Measurements from ENCODE around the gene UBXN6.

Gene UBXN6

DNA sequence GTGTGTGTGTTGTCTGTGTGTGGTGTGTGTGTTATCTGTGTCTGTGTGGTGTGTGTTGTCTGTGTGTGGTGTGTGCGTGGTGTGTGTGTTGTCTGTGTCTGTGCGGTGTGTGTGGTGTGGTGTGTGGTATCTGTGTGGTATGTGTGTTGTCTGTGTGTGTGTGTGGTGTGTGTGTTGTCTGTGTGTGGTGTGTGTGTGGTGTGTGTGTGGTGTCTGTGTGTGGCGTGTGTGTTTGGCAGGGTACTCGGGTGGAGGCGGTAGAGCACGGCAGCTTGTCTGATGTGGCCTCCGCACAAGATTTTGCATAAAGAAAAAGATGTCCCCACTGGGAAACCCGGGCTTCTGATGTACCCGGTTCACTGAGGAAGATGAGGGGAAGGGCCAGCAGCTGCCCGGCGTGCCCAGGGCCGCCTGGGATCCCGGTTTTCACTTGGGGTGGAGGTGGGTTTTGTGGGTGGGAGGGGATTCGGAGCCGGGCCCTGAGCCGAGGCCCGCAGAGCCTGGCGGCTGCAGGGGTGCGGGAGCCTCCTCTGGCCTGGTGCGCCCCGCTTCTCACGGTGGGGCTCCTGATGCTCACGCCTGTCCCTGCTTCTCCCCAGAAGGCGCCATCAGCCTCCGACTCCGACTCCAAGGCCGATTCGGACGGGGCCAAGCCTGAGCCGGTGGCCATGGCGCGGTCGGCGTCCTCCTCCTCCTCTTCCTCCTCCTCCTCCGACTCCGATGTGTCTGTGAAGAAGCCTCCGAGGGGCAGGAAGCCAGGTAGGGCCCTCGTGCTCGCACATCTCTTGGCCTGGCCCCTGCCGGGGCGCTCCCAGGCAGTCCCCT is 35.7 kb upstream of the UBXN6 start:
- no peak for DNase-seq

DNA sequence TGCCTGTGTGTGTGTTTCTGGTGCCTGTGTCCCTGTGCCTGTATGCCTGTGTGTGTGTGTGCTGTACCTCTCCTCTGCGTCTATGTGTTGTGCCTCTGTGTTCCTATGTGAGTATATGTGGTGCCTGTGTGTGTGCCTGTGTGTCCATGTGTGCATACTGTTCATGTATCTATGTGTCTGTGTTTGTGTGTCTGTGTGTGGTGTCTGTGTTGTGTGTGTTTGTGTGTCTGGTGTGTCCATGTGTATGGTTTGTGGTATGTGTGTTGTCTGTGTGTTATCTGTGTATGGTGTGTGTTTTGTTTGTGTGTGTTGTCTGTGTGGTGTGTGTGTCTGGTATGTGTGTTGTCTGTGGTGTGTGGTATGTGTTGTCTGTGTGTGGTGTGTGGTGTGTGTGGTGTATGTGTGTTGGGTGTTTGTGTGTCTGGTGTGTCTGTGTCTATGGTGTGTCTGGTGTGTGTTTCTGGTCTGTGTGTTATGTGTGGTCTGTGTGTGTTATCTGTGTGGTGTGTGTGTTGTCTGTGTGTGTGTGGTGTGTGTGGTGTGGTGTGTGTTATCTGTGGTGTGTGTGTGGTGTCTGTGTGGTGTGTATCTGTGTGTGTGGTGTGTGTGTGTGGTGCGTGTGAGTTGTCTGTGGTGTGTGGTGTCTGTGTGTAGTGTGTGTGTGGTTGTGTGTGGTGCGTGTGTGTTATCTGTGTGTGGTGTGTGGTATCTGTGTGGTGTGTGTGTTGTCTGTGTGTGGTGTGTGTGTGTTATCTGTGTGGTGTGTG is 34.9 kb upstream of the UBXN6 start:
- no peak for DNase-seq

DNA sequence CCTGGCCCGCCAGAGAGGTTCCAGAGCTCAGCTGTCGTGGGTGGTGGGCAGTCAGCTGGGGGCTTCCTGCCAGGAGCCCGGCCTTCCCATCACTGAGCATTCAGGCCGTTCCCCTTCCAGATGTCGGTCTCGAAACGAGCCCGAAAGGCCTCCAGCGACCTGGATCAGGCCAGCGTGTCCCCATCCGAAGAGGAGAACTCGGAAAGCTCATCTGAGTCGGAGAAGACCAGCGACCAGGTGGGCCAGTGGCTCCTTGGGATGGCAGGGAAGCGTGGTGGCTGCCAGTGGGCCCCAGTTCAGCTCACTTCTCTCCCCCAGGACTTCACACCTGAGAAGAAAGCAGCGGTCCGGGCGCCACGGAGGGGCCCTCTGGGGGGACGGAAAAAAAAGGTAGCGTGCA is 33.9 kb upstream of the UBXN6 start:
- no peak for DNase-seq

DNA sequence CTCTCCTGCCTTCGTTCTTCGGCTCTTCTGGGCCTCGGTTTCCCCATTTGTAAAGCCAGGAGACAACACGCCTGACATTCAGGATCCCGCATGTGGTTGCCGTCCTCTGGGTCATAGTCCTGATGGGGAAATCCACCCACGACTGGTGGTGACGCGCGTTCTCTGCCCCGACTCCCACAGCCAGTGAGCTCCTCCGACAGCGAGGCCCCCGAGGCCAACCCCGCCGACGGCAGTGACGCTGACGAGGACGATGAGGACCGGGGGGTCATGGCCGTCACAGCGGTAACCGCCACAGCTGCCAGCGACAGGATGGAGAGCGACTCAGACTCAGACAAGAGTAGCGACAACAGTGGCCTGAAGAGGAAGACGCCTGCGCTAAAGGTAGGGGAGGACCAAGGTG is 30.9 kb upstream of the UBXN6 start:
- no peak for DNase-seq

DNA sequence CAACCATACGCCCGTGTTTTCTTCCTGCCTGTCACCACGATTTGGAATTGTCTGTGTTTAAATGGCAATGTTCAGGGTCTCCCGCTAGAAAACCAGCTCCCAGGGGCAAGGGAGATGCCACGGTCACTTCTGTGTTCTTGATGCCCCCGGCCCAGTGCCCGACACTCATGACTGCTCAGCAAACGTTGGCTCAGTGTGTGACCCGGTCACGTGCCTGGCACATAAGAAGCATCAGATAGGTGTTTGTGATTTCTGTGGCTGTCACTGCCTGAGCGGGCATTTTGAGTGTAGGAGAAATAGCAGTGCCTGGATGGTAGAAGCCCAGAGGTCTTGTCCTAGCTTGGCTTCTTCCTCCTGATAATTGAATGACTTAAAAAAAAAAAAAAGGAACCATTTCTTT is 30.0 kb upstream of the UBXN6 start:
- DNase-seq = no peak

DNA sequence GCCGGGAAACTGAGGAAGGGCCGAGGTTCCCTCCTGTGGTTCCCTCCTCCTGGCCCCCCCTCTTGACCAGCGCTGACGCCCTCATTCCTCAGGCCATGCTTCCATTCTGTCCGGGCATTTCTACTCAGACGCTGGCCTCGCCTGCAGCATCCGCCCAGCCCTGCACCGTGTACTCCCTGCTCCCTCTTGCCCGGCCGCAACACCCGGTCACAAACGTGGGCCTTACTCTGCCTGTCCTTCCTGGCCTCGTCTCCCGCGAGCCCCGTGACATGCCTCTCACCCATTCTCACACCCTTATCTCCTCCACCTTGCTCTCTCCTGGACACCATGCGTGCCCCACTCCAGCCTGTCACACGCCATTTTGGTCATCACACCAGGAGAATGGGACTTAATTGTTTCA is 25.8 kb upstream of the UBXN6 start:
- no peak for DNase-seq

DNA sequence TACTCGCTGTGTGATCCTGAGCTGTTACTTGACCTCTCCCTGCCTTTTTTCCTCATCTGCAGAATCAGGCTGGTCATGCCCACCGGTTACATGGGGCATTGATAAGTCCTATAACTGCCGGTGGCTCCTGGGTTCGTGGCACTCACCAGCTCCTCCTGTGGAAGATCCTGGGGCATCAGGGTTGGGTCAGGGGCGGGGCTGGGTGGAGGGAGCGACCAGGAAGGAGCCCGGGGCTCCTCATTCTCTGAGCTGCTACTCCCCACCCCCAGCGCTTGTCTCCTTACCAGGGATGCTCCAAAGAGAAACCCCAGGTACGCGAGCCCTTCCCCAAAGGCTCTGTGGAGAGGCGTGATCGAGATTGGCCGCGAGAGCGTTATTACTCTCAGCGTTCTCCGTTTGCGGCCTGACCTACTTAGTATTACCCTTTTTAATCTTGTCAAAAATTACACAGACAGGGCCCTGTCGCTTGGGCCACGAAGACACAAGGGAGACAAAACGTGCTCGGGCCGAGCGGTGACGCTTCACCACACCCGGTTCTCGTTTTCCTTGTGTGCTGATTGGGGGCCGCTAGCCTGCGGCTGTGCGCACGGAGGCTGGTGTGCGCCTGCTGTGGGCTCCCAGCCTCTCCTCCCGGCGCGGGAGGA is 25.2 kb upstream of the UBXN6 start:
- no peak for DNase-seq

DNA sequence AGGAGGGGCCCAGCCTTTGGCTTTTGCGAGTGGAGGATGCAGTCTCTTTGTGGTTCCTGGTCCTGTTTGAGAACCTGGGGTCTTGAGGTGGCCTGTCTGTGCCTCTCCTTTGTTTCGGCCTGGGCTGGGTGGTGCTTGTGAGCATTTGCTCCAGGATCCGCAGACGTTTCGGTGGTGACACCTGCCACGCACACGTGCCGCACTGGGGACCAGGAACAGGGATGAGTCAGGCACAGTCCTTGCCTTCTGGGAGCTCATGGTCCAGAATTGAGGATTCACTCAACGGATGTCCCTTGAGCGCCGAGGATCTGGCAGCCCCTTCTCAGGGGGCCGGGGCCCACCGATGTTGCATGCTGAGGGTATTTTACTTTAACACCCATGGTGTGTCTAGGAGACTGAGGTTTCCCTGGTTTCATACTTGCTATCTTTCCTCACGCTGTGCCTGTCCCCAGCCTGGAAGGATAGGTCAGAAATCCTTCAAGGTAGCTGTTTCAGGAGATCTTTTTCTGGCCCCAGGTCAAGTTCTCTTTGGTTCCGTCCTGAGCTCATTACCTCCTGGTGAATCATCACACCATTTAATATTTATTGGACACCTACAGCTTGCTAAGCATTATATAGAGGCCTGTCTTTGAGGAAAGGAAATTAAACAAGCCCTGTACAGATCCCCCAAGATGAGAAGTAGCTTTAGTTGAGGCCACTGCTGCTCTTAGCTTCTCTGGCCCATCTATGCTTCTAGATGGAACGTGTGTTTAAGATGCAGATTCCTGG is 19.6 kb upstream of the UBXN6 start:
- no peak for DNase-seq

DNA sequence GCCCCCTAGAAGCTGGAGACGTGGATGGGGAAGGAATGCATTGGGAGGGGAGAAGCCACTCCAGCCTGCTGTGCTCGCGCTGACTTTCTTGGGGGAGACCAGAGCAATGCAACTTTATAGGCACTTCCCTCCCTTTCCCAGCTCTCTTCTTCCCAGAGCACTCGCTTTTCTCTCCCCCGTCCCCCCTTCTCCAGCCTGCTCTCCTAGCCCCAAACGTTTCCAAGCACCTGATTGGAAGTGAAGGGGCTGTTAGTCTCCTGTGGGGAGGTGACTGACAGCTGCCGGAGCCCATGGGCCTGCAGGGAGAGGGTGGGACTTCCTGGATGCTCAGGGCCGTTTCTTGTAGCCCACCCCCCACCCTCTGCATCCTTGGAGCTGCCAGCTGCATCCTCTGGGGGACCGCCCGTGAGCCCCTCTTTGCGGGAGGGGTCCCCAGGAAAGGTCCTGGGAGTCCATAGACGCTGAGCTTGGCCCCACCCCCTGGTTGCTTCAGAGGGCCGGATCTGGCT is 17.0 kb upstream of the UBXN6 start:
- peak; percentile 43 for DNase-seq

DNA sequence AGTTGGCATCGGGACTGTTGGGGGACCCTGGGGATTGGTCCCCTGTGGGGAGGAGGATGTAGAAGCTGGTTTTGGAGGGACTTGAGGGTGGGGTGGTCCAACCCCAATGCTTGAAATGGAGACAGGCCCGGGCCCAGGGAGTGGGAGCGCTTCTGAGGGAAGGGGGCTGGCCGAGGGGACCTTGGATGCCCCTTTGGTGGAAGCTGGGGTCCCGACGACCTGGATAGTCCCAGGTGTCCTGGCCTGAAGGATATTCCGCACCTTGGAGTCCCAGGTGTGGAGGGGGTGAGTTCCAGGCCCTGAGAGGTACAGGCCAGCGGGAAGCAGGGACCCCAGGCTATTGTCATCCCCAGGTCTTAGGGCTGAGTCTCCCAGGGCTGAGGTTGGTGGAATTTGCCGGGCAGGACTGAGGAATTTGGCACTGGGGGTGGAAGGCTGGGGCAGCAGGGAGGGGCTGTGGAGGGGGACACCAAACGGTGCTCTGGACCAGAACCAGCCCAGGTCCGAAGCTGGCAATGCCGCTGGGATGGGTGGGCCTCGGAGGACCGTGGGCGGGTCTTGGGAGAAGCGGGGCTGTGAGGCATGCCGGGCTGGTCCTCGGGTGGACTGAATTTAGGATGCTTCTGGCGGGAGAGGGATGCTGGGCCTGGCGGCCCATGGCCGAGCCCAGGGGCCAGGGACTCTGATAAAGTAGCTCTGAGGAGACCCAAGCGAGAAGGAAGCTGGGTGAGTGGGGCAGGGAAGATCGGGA is 16.3 kb upstream of the UBXN6 start:
- no peak for DNase-seq

DNA sequence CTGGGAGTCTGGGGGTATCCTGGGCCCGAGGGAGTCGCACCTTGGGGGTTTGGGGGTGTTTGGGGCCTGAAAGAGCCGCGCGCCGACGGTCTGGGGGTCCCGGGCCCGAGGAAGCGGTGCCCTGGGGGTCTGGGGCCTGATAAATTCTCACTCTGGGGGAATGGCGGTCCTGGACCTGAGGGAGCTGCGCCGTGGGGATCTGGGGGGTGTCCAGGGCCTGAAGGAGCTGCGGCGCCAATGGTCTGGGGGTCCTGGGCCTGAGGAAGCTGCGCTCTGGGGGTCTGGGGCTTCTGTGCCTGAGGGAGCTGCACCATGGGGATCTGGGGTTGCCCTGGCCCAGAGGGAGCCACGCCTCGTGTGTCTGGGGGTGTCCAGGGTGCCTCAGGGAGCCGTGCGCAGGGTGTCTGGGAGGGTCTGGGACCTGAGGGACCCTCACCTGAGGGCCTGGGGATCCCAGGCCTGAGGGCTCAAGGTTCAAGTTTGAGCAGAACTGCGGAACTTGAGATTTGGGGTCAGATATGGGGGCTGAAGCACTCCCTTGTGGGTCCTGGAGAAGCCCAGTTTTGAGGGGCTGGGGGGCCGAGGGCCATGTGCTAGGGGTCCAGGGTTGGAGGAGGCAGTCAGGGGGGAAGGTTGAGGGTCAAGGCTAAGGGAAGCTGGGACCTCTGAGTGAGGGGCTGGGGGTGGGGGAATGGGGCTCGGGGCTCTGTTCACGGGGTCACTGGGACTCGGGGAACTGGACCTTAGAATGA is 15.6 kb upstream of the UBXN6 start:
- no peak for DNase-seq

DNA sequence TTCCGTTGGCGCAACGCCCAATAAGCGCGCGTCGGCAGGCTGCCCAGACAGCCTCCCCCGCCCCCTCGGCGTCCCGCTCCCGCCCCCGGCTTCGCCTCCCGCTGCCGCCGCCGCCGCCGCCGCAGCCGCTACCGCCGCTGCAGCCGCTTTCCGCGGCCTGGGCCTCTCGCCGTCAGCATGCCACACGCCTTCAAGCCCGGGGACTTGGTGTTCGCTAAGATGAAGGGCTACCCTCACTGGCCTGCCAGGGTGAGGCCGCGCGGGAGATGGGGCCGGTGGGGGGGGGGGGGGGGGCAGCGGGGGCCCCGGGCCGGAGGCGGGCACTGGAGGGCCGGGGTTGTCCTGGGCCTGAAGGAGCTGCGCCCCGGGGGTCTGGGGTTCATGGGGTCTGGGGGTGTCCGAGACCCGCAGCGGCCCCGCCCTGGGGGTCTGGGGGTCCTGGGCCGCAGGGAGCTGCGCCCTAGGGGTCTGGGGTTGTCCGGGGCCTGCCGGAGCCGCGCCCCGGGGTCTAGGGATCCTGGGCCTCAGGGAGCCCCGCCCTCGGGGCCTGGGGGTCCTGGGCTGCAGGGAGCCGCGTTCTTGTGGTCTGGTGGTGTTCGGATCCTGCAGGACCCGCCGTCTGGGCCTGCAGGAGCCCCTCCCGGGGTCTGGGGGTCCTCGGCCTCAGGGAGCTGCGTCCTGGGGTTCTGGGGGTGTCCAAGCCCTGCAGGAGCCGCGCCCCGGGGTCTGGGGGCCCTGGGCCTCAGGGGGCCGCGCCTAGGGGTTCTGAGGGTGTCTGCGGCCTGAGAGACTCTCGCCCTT is 14.8 kb upstream of the UBXN6 start, which contains the start of gene HDGFL2:
Gene HDGFL2, plus strand, starts transcription at position 124 of the 801 bp plus-strand sequence. Its CDS starts 54 bp downstream, at position 178.
- no peak for DNase-seq

DNA sequence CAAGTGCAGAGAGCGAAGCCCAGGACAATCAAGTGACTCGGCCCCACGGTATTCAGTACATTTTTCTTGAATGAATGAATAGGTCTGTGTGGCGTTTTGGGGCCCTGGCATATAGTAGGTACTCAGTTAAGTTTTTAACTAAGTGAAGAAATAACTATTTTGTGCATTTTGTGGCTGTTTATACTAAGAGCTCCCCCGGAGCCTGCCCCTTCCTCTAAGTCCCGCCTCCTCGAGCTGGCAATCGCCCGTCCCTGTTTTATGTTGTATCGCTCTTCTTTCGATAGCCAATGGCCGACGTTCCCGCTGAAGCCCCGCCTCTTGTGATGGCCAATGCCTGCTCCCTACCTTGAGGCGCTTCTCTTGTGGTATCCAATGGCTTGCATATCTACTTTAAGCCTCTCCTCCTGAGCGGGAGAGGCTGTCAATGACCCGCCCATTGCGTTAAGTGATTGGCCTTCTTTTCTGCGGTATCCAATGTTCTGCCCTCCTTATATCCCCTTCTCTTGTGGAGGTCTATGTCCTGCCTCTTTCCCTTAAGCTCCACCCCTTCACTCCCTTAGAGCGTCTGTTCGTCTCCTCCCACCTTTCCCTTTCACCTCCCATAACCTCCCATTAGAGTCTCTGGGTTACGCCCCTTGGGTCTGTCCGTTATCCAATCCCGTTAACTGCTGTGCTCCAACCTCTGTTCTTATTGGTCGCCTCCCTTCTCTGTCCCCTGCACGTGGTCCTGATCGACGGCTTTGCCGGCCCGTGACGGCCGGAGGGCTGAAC is 14.0 kb upstream of the UBXN6 start:
- peak; percentile 100 for DNase-seq

DNA sequence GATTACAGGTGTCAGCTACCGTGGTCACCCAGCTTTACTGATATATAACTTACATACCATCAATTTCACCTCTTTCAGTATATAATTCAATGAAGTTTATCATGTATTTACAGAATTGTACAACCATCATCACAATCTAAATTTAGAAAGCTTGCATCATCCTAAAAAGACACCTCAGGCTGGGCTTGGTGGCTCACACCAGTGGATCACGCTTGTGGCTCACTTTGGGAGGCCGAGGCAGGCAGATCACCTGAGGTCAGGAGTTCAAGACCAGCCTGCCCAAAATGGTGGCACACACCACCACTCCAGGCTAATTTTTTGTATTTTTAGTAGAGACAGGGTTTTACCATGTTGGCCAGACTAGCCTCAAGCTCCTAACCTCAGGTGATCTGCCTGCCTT is 10.2 kb upstream of the UBXN6 start:
- no peak for DNase-seq

DNA sequence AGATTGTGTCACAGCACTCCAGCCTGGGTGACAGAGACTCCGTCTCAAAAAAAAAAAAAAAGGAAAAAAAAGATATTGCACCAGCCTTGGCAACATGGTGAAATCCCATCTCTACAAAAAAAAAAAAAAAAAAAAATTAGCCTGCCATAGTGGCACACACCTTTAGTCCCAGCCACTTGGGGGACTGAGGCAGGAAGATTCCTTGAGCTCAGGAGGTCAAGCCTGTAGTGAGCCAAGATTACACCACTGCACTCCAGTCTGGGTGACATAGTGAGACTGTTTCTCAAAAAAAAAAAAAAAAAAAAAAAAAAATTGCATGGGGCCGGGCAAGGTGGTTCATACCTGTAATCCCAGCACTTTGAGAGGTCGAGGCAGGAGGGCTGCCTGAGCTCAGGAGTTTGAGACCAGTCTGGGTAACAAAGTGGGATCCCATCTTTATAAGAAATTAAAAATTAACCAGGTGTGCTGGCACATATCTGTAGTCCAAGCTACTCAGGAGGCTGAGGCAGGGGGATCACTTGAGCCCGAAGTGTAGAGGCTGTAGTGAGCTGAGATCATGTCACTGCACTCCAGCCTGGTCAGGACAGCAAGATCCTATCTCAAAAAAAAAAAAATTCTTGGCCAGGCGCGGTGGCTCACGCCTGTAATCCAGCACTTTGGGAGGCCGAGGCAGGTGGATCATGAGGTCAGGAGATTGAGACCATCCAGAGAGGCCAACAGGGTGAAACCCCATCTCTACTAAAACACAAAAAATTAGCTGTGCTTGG is 7.4 kb upstream of the UBXN6 start:
- no peak for DNase-seq

DNA sequence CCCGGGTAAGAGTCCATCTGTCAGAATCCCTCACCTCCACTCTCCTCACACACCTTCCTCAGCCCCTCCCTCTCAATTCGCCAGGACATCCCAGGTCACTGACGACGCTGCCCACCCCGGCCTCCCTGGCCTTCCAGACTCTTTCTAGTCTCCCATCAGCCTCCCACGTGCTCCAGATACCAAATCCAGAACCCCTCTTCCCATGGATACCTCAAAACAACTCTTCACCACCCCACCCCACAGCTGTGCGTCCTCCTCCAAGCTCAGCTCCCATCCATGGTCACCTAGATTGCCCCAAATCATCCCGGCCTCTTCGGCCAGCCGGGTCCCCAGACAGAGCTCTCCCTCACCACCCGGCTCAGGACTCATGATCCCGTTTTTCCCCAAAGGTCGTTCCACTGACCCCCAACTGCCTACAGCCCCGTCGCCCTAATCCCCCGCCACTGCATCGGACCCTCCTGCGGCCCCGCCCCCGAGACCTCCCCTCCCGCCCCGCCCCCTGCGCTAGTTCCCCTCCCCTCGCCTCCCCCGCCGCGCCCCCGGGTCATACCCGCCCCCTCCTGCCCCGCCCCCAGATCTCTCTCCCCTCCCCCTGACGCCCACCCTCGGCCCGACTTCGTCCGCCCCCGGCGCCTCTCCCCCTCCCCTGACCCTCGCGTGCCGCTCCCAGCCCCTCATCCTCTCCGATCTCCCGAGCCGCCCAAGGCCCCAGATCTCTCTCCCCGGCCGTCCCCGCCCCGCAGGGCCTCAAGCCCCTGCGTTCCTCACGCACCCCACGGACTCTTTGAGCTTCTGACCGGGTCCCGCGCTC is 546 bp downstream of the UBXN6 start:
- DNase-seq = no peak

DNA sequence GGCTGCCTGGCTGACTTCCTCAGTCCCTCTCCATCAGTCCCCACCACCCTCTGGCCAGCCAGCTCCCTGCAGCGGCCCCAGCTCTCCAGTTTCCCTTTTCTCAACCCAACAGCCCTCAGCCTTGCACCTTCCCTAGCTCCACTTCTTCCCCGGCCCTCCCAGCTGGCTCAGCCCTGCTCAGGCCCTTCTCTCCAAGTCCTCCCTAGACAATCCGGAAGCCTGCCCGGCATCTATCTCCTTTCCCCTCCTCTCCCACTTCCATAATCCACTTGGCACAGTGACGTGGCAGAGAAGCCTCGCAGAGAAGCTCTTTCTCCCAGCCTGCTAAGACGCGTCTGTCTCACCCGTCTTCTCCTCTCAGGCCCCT is 1.1 kb downstream of the UBXN6 start:
- peak; percentile 38 for DNase-seq

Measured in hematopoietic multipotent progenitor cell treated with erythropoietin and hydrocortisone succinate and interleukin-3 and kit ligand, for 8 days (in vitro differentiated cells).